ENCODE results near the gene F10. TPM values are rescaled to one million over a fixed set of nuclear protein-coding genes. Genes with fewer than 3 reads are reported as not detected.

The F10 gene
- total and polyA plus RNA-seq, 8 donors, result 1.1 to 59.4 (median 3.8) TPM

DNA sequence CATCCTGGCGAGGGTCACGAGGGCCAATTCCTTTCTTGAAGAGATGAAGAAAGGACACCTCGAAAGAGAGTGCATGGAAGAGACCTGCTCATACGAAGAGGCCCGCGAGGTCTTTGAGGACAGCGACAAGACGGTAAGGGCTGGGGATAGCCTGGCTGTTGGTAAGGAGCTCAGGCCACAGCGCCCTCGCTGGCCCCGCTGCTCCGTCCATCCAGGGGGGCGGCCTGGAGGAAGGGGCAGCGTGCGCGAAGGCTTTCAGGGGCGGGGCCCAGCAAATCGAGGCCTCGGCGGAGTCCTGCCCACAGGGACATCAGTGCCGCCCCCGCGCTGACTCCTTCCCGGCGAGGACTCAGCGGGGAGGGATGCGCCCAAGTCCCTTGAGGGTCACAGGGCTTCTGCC is 6.9 kb downstream of the F10 start:
- Histone ChIP-seq H3K27me3 (peaks cover 0 to 5% (median 0%) of the 10 kb centered on the region in 4 donors), H3K27ac (no peak overlapping the region), H3K36me3 (no peaks in the 10 kb centered on the region), H3K9me3 (no peaks in the 10 kb centered on the region), H3K4me3 (peak overlapping the region in 2 of 4 donors; percentile 21 to 32), H3K4me1 (no peaks in the 10 kb centered on the region)
- TF ChIP-seq, protein P1, sequence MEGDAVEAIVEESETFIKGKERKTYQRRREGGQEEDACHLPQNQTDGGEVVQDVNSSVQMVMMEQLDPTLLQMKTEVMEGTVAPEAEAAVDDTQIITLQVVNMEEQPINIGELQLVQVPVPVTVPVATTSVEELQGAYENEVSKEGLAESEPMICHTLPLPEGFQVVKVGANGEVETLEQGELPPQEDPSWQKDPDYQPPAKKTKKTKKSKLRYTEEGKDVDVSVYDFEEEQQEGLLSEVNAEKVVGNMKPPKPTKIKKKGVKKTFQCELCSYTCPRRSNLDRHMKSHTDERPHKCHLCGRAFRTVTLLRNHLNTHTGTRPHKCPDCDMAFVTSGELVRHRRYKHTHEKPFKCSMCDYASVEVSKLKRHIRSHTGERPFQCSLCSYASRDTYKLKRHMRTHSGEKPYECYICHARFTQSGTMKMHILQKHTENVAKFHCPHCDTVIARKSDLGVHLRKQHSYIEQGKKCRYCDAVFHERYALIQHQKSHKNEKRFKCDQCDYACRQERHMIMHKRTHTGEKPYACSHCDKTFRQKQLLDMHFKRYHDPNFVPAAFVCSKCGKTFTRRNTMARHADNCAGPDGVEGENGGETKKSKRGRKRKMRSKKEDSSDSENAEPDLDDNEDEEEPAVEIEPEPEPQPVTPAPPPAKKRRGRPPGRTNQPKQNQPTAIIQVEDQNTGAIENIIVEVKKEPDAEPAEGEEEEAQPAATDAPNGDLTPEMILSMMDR (IDR thresholded peaks at IDR 0.05), result no peak
- WGBS, 2 donors, result 81 to 82% methylated on average over 27 of the region's 27 CpGs
- no peak for ATAC-seq
- DNase-seq, result peak in 1 of 6 donors; percentile 53
- intact Hi-C loops (cut with DNase I), result no loop called here
- FAIRE-seq, result no peak

DNA sequence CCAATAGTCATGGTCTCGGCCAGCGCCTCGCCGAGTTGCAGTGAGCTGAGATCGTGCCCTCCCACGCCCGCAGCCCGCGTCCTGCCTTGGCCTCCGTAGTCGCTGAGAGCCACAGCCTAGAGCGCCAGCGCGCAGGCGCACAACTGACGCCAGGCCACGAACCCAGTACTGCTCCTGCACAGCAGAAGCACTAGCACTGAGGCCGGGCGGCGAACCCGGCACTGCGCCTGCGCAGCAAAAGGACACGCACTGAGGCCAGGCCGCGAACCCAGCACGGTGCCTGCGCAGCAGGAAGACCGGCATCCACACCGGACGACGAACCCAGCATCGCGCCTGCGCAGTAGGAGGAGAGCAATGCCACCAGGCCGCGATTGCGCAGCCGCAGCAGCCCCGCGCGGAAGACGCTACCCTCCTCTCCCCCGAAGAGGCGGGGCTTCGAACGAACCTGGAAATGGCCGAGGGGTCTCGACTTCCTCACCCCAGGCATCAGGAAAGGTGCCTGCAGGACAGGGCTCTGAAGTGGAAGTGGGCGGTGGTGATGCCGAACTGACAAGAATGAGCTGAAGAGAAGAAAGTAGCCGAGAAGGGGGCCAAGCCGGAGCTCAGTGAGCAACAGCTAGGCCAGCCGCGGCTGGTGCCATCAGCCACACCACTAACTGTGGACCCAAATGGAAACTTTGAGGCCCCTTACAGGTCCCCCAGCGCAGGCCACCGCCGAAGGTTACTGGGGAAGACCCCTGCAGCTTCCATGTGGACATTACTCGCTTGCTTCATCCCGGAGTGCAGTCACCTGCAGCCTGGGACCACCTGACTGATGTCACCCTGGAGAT is 7.5 kb downstream of the F10 start:
- H3K4me3 ChIP-seq, result peak overlapping the region in 3 of 4 donors; percentile 4 to 32 (median 21)
- intact Hi-C loops (cut with DNase I), result no loop called here
- no peak for FAIRE-seq
- ATAC-seq, result peak in 3 of 4 donors; percentile 34 to 72 (median 40)
- H3K36me3 ChIP-seq, result no peaks in the 10 kb centered on the region
- no peak overlapping the region for H3K27ac ChIP-seq
- H3K9me3 ChIP-seq, result no peaks in the 10 kb centered on the region
- H3K4me1 ChIP-seq, result no peaks in the 10 kb centered on the region
- peaks cover 0 to 5% (median 0%) of the 10 kb centered on the region in 4 donors for H3K27me3 ChIP-seq
- WGBS, 2 donors, result 43 to 46% methylated on average over 60 of the region's 60 CpGs
- peak in 1 of 6 donors; percentile 64 for DNase-seq
- TF ChIP-seq, protein P1 (IDR thresholded peaks at IDR 0.05), result no peak

DNA sequence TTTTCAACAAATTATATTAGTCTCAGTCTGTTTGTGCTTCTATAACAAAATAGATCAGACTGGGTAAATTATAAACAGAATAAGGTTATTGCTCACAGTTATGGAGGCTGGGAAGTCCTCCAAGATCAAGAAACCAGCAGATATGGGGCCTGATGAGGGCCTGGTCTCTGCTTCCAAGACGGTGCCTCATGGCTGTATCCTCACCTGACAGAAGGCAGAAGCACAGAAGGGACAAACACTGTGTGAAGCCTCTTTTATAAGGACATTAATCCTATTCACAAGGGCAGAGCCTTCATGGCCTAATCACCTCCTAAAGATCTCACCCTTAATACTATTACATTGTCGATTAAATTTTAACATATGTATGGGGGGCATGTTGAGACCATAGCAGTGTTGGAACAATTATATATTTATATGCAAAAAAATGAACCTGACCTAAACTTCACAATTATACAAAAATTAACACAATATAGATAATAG is 12.7 kb downstream of the F10 start:
- ATAC-seq (no peak), FAIRE-seq (no peak), DNase-seq (no peak)
- no peak overlapping the region for H3K4me3 ChIP-seq
- no peaks in the 10 kb centered on the region for H3K36me3 ChIP-seq
- WGBS, 2 donors, result 64 to 75% methylated on average over 2 of the region's 2 CpGs
- TF ChIP-seq, protein P1 (IDR thresholded peaks at IDR 0.05), result no peak
- no peak overlapping the region for H3K27ac ChIP-seq
- H3K27me3 ChIP-seq, result no peaks in the 10 kb centered on the region
- intact Hi-C loops (cut with DNase I), result no loop called here
- H3K4me1 ChIP-seq, result no peaks in the 10 kb centered on the region
- no peaks in the 10 kb centered on the region for H3K9me3 ChIP-seq

DNA sequence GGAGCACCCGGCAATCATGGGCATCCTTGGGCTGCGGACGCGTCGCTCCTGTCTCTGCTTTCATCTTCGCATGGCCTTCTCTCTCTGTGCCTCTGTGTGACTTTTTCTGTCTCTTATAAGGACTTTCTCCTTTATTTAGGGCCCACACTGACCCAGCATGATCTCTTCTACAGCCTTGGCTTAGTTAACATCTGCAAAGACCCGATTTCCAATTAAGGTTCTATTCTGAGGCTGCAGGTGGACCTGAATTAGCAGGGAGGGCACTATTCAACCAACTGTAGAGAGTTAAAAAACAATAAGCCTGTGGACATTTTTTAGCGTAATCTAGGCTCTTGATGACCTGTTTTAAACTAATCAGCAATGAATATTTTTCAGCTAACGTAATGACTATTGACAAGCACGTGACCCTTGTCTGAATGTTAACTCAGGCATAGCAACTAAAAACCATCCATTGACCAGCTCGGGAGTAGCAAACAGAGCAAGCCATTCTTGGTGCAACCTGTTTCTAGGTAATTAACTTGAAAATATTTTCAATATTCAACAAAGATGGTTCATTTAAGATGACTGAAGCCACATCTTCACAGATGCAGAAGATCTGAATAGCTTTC is 15.2 kb downstream of the F10 start:
- TF ChIP-seq, protein P1 (IDR thresholded peaks at IDR 0.05), result no peak
- H3K27ac ChIP-seq, result no peak overlapping the region
- ATAC-seq, result peak in 3 of 4 donors; percentile 29 to 58 (median 45)
- 70 to 72% methylated on average over 11 of the region's 11 CpGs for WGBS, 2 donors
- H3K27me3 ChIP-seq, result no peaks in the 10 kb centered on the region
- intact Hi-C loops (cut with DNase I), result no loop called here
- no peaks in the 10 kb centered on the region for H3K4me1 ChIP-seq
- DNase-seq, result no peak
- H3K4me3 ChIP-seq, result no peak overlapping the region
- no peaks in the 10 kb centered on the region for H3K9me3 ChIP-seq
- FAIRE-seq, result no peak
- H3K36me3 ChIP-seq, result no peaks in the 10 kb centered on the region
